ENCODE results near the gene CPNE9.

The CPNE9 gene

DNA sequence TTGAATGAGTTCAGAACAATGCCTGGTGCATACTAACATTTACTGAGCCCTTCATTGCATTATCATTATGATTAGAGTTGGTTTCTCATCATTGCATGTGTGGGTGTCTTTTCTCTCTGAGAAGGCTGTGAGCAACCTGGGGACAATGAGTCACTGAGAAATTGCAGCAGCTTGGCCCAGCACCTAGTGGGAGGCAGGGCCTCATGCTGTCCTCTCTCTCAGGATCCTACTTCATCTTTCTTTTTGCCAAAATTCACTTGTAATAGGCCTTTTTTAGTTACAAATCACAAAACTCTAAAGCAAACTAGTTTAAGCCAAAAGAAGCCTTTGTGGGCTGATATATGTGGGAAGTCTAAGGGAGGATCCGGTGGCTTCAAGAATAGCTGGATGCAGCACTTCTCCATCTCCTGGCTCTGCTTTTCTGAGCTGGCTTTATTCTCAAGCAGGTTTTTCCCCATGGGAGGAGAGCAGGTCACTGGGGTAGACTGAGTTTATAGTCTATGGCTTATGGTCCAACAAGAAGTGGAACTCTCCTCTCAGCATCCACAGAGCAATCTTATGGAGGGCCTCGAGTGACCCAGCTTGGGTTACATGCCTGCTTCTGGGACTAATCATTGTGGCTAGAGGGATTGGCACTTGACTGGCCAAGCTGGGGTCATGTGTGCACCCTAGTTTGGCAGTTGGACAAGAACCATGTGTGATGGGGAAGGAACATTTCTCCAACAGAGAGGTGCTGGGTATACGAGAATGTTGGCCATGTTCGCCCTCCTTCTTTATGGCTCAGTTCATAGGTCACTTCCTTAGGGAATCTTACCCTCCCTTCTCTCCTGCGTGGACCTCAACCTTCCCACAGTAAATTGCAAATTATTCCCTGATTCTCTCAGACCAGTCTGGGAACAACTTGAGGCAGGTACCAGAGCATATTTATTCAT lies 74.8 kb downstream of the CPNE9 start:
- TF ChIP-seq CTCF (IDR thresholded peaks at IDR 0.05; ENCODE audit: low read depth, low read length): no peak
- H3K4me3 ChIP-seq (replicated peaks in 1 of 2; ENCODE audit: low read depth in 2 of 2, low read length in 2 of 2): no peak overlapping the region
- peak; percentile 48 to 74 for DNase-seq (ENCODE audit: low read depth in 2 of 2)

- no peak overlapping the region for H3K4me3 ChIP-seq (replicated peaks in 1 of 2; ENCODE audit: low read depth in 2 of 2, low read length in 2 of 2)
- TF ChIP-seq CTCF (IDR thresholded peaks at IDR 0.05; ENCODE audit: low read depth, low read length): no peak
- no peak for DNase-seq (ENCODE audit: low read depth in 2 of 2)
Observed at GRCh38 chr3:9779075-9779593, 75.5 kb downstream of the CPNE9 start.
